Mucosa of descending colon (tissue), 3 donors: Measurements from ENCODE around the gene ACOX2. TPM values are rescaled to one million over a fixed set of nuclear protein-coding genes. Genes with fewer than 3 reads are reported as not detected.

Source experiments
- ATAC-seq: fragments of 200-7000 bp; cut with Tn5 transposase; one replicate; pipeline ENCODE4 v1.9.1; 2020; ENCODE audit warnings: mild to moderate bottlenecking, moderate library complexity
- DNase-seq, 3 donors: peaks; one replicate each; pipeline ENCODE4 v3.0.0-alpha.2; 2020
- H3K36me3 ChIP-seq: fragments of 200-600 bp; one replicate; pipeline ENCODE4 v1.8.0; 2021; ENCODE audit warnings: low read depth, mild to moderate bottlenecking
- H3K4me1 ChIP-seq: fragments of 200-600 bp; one replicate; pipeline ENCODE4 v1.8.0; 2021; ENCODE audit warnings: low read depth, mild to moderate bottlenecking
- H3K4me3 ChIP-seq: fragments of 200-600 bp; one replicate; pipeline ENCODE4 v1.8.0; 2021; ENCODE audit warnings: mild to moderate bottlenecking
- H3K9me3 ChIP-seq: fragments of 200-600 bp; one replicate; pipeline ENCODE4 v1.8.0; 2021; ENCODE audit warnings: mild to moderate bottlenecking
- CTCF ChIP-seq: fragments of 200-600 bp; IDR thresholded peaks from one replicate; pipeline ENCODE4 v1.8.0; 2022; ENCODE audit warnings: antibody characterized with exemption, mild to moderate bottlenecking
- intact Hi-C, 2 donors: fragments of 100-400 bp; cut with DNase I in 1 of 2; cut with micrococcal nuclease in 1 of 2; formaldehyde crosslinking; loops; one replicate each; pipeline versions ENCODE4 v1.11.0 to v1.11.1; 2022; cut with DNase I, micrococcal nuclease
- total RNA-seq, 3 donors: library from RNA; stranded (reverse); fragmentation: NEBNext Ultra II Directional in 2 of 3; extraction: Animal tissue kit (Norgen Biotek cat#: 25700) in 2 of 3; gene quantifications; one replicate each; pipeline versions ENCODE4 v1.2.1 to v1.2.4, GENCODE V29; 2021 to 2023
- donor health status: DM: no; HTN: no; CAD: no; lungs with moderate emphysema.
- donor health status: DM: no; HTN: no; CAD: no.
- donor health status: DM: no; HTN: yes; CAD: no.

ACOX2 gene
- total RNA-seq, 3 donors from 2014 or later = 34.8 to 51.2 (median 48.9) TPM

GRCh38 chr3:58487140-58487886, 49.7 kb downstream of the ACOX2 start:
- DNase-seq (peak in 1 of 3 donors; percentile 51), ATAC-seq (no peak)
- H3K36me3 ChIP-seq = no peaks in the 10 kb centered on the region
- no peaks in the 10 kb centered on the region for H3K9me3 ChIP-seq
- no peak overlapping the region for H3K4me3 ChIP-seq
- intact Hi-C loops = no loop called here
- no peaks in the 10 kb centered on the region for H3K4me1 ChIP-seq
- no peak for TF ChIP-seq CTCF

- TF ChIP-seq CTCF = no peak
- ATAC-seq (no peak), DNase-seq (no peak)
- H3K9me3 ChIP-seq = no peaks in the 10 kb centered on the region
- intact Hi-C loops = no loop called here
- H3K4me3 ChIP-seq = no peak overlapping the region
- no peaks in the 10 kb centered on the region for H3K36me3 ChIP-seq
- H3K4me1 ChIP-seq = no peaks in the 10 kb centered on the region
These were observed 51.1 kb downstream of the ACOX2 start for GRCh38 chr3:58485801-58486435.

- Histone ChIP-seq H3K4me1 (no peaks in the 10 kb centered on the region), H3K9me3 (no peaks in the 10 kb centered on the region), H3K4me3 (no peak overlapping the region), H3K36me3 (no peaks in the 10 kb centered on the region)
- intact Hi-C loops = no loop called here
- DNase-seq = no peak
- TF ChIP-seq CTCF = no peak
- ATAC-seq = no peak
These were observed 52.3 kb downstream of the ACOX2 start for GRCh38 chr3:58484722-58485069.

GRCh38 chr3:58484045-58484721, 52.8 kb downstream of the ACOX2 start:
- no peak overlapping the region for H3K4me3 ChIP-seq
- ATAC-seq = no peak

More at GRCh38 chr3:58484045-58484721, 52.8 kb downstream of the ACOX2 start:
- intact Hi-C loops = no loop called here
- no peak for DNase-seq
- no peaks in the 10 kb centered on the region for H3K9me3 ChIP-seq
- no peak for TF ChIP-seq CTCF
- H3K36me3 ChIP-seq = no peaks in the 10 kb centered on the region
- no peaks in the 10 kb centered on the region for H3K4me1 ChIP-seq
